K562 (cell line): ENCODE results near the gene GPR171. TPM values are rescaled to one million over a fixed set of nuclear protein-coding genes. Genes with fewer than 3 reads are reported as not detected.

Experiments used
- ATAC-seq: fragments of 200-7000 bp; cut with Tn5 transposase; 3 replicates; pipeline ENCODE4 v1.9.1; 2020; ENCODE audit warnings: moderate library complexity
- BruUV-seq: library from RNA; stranded (reverse); fragments of 400-500 nt; replicated peaks from 2 replicates; lab custom pipeline; 2021; lab: Mats Ljungman, UMichigan
- CTCF ChIA-PET: fragments of 300-600 bp; formaldehyde crosslinking; extraction: SDS; loops from one replicate; lab custom pipeline; 2021; ENCODE audit warnings: low intra/inter-chr PET ratio; lab: Yijun Ruan, JAX
- POLR2A ChIA-PET: fragments of 300-600, 350-650 bp; sonication (Branson Sonifier 250); formaldehyde crosslinking; extraction: SDS; loops from one replicate; lab custom pipeline; 2021; ENCODE audit warnings: antibody characterized with exemption, inconsistent platforms; lab: Yijun Ruan, JAX
- DNase-seq, 4 experiments: peaks; one replicate each; pipeline versions ENCODE4 v3.0.0 to v3.0.0-alpha.2; 2011 to 2018; ENCODE audit warnings: low spot score in 3 of 4, mixed read lengths in 3 of 4; ENCODE audit errors: extremely low read depth in 1 of 4
- FAIRE-seq: peaks from 2 replicates; lab custom pipeline; 2011; peaks lifted over from hg19 to GRCh38; lab: Jason Lieb, UNC
- H2AFZ ChIP-seq: 2 replicates; pipeline ENCODE4 v1.6.0; 2011; ENCODE audit warnings: low read depth, low read length, control low read depth, inconsistent platforms
- H3K27ac ChIP-seq: fragments of 200-600 bp; 3 replicates; pipeline ENCODE4 v1.8.0; 2011; ENCODE audit warnings: low read depth, mild to moderate bottlenecking, control low read depth, inconsistent platforms, low read length, moderate library complexity, mixed read lengths; ENCODE audit errors: extremely low read depth
- H3K27me3 ChIP-seq, 2 experiments: fragments of 300-600 bp in 1 of 2; 2 replicates in 1 of 2; 3 replicates in 1 of 2; pipeline versions ENCODE4 v1.6.0 to v1.8.0; 2011; ENCODE audit warnings: inconsistent platforms in 2 of 2, low read length in 2 of 2, mild to moderate bottlenecking in 1 of 2, mixed read lengths in 1 of 2, moderate library complexity in 1 of 2; ENCODE audit not compliant: control insufficient read depth in 2 of 2, insufficient read depth in 2 of 2
- H3K36me3 ChIP-seq: fragments of 300-600 bp; 3 replicates; pipeline ENCODE4 v1.8.0; 2011; ENCODE audit warnings: mild to moderate bottlenecking, low read length, inconsistent platforms; ENCODE audit not compliant: control insufficient read depth, insufficient read depth
- H3K4me1 ChIP-seq, 2 experiments: fragments of 200-600 bp in 1 of 2; replicated peaks in 1 of 2; 2 replicates in 1 of 2; 3 replicates in 1 of 2; pipeline versions ENCODE4 v1.5.1 to v1.8.0; 2011; ENCODE audit warnings: inconsistent platforms in 2 of 2, low read length in 2 of 2, mild to moderate bottlenecking in 1 of 2, mixed read lengths in 1 of 2, moderate library complexity in 1 of 2; ENCODE audit not compliant: control insufficient read depth in 2 of 2, insufficient read depth in 2 of 2
- H3K4me2 ChIP-seq: 2 replicates; pipeline ENCODE4 v1.6.1; 2011; ENCODE audit warnings: low read length, control low read depth, inconsistent platforms, mixed read lengths; ENCODE audit not compliant: insufficient read depth
- H3K4me3 ChIP-seq: fragments of 200-600 bp; sonication (generic), shearing (Covaris generic); 2 replicates; pipeline ENCODE4 v1.5.1; 2016; ENCODE audit warnings: control low read depth, inconsistent platforms
- H3K79me2 ChIP-seq: fragments of 200-600 bp; 3 replicates; pipeline ENCODE4 v1.8.0; 2011; ENCODE audit warnings: low read length, inconsistent platforms; ENCODE audit not compliant: control insufficient read depth, insufficient read depth
- H3K9ac ChIP-seq, 2 experiments: 2 replicates each; pipeline versions ENCODE4 v1.6.0 to v1.6.1; 2011; ENCODE audit warnings: low read depth in 2 of 2, low read length in 2 of 2, control low read depth in 1 of 2, inconsistent platforms in 1 of 2, mild to moderate bottlenecking in 1 of 2, mixed read lengths in 1 of 2; ENCODE audit not compliant: insufficient read depth in 1 of 2
- H3K9me1 ChIP-seq: one replicate; pipeline ENCODE4 v1.6.0; 2011; ENCODE audit warnings: inconsistent platforms, mild to moderate bottlenecking, low read length, moderate library complexity; ENCODE audit not compliant: control insufficient read depth, insufficient read depth
- H3K9me3 ChIP-seq: replicated peaks from 2 replicates; pipeline ENCODE4 v1.5.1; 2011; ENCODE audit warnings: low read depth, low read length, inconsistent platforms; ENCODE audit not compliant: control insufficient read depth, insufficient read depth
- H4K20me1 ChIP-seq: replicated peaks from 2 replicates; pipeline ENCODE4 v1.6.1; 2011; ENCODE audit warnings: low read length, inconsistent platforms, mixed read lengths; ENCODE audit not compliant: control insufficient read depth, insufficient read depth
- CREB5 ChIP-seq: fragments of 250-450 bp; sonication (Bioruptor Pico); IDR thresholded peaks from 2 replicates; pipeline ENCODE4 v1.5.0; 2020; ENCODE audit warnings: mild to moderate bottlenecking
- MXI1 ChIP-seq: IDR thresholded peaks from 2 replicates; pipeline ENCODE4 v1.6.1; 2011; ENCODE audit warnings: low read depth, mild to moderate bottlenecking, improper control_type of control experiment, low read length
- NR4A1 ChIP-seq, 2 experiments: fragments of 250-450 bp in 1 of 2; fragments of 450-650 bp in 1 of 2; sonication (Bioruptor Pico) in 1 of 2; IDR thresholded peaks; 2 replicates each; pipeline versions ENCODE4 v1.4.0 to v1.6.1; 2016 to 2020; ENCODE audit warnings: mild to moderate bottlenecking in 2 of 2, missing compliant biosample characterization in 1 of 2, missing genetic modification characterization in 1 of 2, moderate library complexity in 1 of 2
- RBM15 ChIP-seq: fragments of 200-400 bp; formaldehyde crosslinking; IDR thresholded peaks from 2 replicates; pipeline ENCODE4 v1.6.1; 2018; ENCODE audit warnings: mild to moderate bottlenecking, low read length, moderate library complexity; ENCODE audit not compliant: insufficient read depth
- ZNF12 ChIP-seq: sonication (generic); formaldehyde crosslinking; IDR thresholded peaks from 2 replicates; pipeline ENCODE4 v1.4.0; 2020; ENCODE audit warnings: mild to moderate bottlenecking, missing genetic modification reagents
- WGBS: fragments of 100-300 bp; shearing (Covaris generic); methylation state at CpG from one replicate; pipeline ENCODE4 v1.1.6; 2016; ENCODE audit warnings: low coverage, mixed read lengths; ENCODE audit not compliant: insufficient coverage; ENCODE audit errors: missing lambda C conversion rate; 5-methylcytosine and 5-hydroxymethylcytosine counted together
- in situ Hi-C: fragments of 300-500 bp; cut with MboI; formaldehyde crosslinking; loops from 4 replicates; pipeline ENCODE4 v1.15.0; 2018; ENCODE audit warnings: inconsistent platforms, mixed read lengths
- intact Hi-C: fragments of 100-400 bp; cut with micrococcal nuclease; formaldehyde crosslinking; loops from 2 replicates; pipeline ENCODE4 v1.14.2; 2022
- polyA plus RNA-seq, 8 experiments: library from polyadenylated mRNA; depleted of rRNA in 4 of 8; stranded (reverse) in 5 of 8; unstranded in 3 of 8; fragments of >200 nt; fragmentation: Nextera tagmentation in 2 of 8; fragmentation: Illumina TruSeq in 1 of 8; extraction: Ambion mirVana in 2 of 8; extraction: Trizol in 1 of 8; gene quantifications; 2 replicates each; pipeline versions ENCODE4 v1.2.1 to v1.2.3, GENCODE V29; 2011 to 2014; ENCODE audit warnings: inconsistent platforms in 1 of 8, missing spikeins in 1 of 8
- total RNA-seq, 7 experiments: library from RNA; depleted of rRNA in 6 of 7; stranded (reverse); fragments of >200 nt in 6 of 7; fragmentation: Illumina TruSeq in 2 of 7; extraction: Trizol in 2 of 7; gene quantifications; 2 replicates each; pipeline versions ENCODE4 v1.2.1 to v1.2.3, GENCODE V29; 2011 to 2021; ENCODE audit warnings: low replicate concordance in 1 of 7
- TF ChIP-seq, protein P1 (sequence below): fragments of 250-450 bp; sonication (Bioruptor Pico); IDR thresholded peaks from 2 replicates; pipeline ENCODE4 v1.4.0; 2020; ENCODE audit warnings: mild to moderate bottlenecking, moderate library complexity, borderline replicate concordance

Gene GPR171
- total and polyA plus RNA-seq, 9 of the 15 experiments (the other 6 are each of a cell fraction or from before 2014, with no cell fraction given), result not detected

DNA sequence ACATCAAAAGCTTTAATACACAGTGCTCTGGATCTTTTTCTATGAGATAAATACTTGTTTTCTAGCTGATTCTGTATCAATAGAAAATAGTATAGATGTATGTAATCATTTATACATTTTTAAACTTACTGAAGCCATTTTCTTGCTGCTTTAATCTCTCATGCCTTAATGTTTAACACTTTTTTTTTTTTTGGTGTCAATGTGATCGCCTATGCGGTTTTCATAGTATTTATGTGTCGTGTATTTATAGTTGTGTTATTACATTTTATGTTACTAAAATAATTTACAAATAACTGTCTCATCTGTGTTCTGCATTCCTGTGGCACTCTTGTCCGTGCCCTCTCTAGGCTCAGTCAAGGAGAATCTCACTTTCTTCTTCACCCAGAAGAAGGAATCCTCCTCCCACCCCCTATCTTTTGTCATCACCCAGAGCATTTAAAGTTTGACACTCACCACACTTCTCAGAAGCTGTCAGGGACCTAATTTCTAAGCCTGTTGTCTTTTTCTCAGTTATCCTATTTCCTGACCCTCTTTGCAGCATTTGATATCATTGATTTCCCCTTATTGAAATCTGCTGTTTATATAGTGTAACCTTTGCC lies 21.4 kb upstream of the GPR171 start:
- FAIRE-seq (no peak), DNase-seq (no peak), ATAC-seq (no peak)
- H3K9me3 ChIP-seq, result no peaks in the 10 kb centered on the region
- intact Hi-C loops, result no loop called here
- no peaks in the 10 kb centered on the region for H3K4me1 ChIP-seq
- in situ Hi-C loops, result no loop called here
- WGBS, result 0% methylated on average over 4 of the region's 4 CpGs
- no peak for TF ChIP-seq RBM15
- TF ChIP-seq, protein P1, sequence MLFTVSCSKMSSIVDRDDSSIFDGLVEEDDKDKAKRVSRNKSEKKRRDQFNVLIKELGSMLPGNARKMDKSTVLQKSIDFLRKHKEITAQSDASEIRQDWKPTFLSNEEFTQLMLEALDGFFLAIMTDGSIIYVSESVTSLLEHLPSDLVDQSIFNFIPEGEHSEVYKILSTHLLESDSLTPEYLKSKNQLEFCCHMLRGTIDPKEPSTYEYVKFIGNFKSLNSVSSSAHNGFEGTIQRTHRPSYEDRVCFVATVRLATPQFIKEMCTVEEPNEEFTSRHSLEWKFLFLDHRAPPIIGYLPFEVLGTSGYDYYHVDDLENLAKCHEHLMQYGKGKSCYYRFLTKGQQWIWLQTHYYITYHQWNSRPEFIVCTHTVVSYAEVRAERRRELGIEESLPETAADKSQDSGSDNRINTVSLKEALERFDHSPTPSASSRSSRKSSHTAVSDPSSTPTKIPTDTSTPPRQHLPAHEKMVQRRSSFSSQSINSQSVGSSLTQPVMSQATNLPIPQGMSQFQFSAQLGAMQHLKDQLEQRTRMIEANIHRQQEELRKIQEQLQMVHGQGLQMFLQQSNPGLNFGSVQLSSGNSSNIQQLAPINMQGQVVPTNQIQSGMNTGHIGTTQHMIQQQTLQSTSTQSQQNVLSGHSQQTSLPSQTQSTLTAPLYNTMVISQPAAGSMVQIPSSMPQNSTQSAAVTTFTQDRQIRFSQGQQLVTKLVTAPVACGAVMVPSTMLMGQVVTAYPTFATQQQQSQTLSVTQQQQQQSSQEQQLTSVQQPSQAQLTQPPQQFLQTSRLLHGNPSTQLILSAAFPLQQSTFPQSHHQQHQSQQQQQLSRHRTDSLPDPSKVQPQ, result no peak
- no peak for TF ChIP-seq MXI1
- TF ChIP-seq CREB5 (CRISPR knock-in tag), result no peak
- no peak for TF ChIP-seq ZNF12 (CRISPR knock-in tag)
- TF ChIP-seq NR4A1 (CRISPR knock-in tag; IDR thresholded peaks at IDR 0.05), result no peak
- TF ChIP-seq NR4A1 (tag; IDR thresholded peaks at IDR 0.05), result no peak
- no peak overlapping the region for H2AFZ ChIP-seq
- ChIA-PET POLR2A (no interaction called here), CTCF (no interaction called here)
- no peaks in the 10 kb centered on the region; a peak in 1 of 5 replicates for H3K27me3 ChIP-seq
- H4K20me1 ChIP-seq, result no peaks in the 10 kb centered on the region
- H3K4me3 ChIP-seq, result no peak overlapping the region
- no TSS peak for BruUV-seq
- no peak overlapping the region for H3K9ac ChIP-seq
- H3K27ac ChIP-seq, result no peak overlapping the region
- H3K36me3 ChIP-seq, result no peaks in the 10 kb centered on the region
- H3K79me2 ChIP-seq, result no peaks in the 10 kb centered on the region
- peaks cover 3% of the 10 kb centered on the region for H3K9me1 ChIP-seq
- H3K4me2 ChIP-seq, result no peak overlapping the region
